K562 (cell line): Measurements from ENCODE around the gene SFXN5. TPM values are rescaled to one million over a fixed set of nuclear protein-coding genes. Genes with fewer than 3 reads are reported as not detected.
A peak's percentile ranks its signal among the peaks of the same experiment; 100 is the strongest.

Source experiments
- ARID2 ChIP-seq: fragments of 450-650 bp; IDR thresholded peaks from 2 replicates; pipeline ENCODE4 v1.6.1; 2017; ENCODE audit warnings: antibody characterized with exemption, mild to moderate bottlenecking
- CTBP1 ChIP-seq: fragments of 450-650 bp; IDR thresholded peaks from 2 replicates; pipeline ENCODE4 v1.6.1; 2016; ENCODE audit warnings: borderline replicate concordance
- CTCF ChIP-seq, 3 experiments: IDR thresholded peaks in 2 of 3; conservative IDR thresholded peaks in 1 of 3; 2 replicates each; pipeline ENCODE4 v1.5.1; 2011 to 2012; ENCODE audit warnings: low read length in 3 of 3, mild to moderate bottlenecking in 3 of 3, control low read depth in 2 of 3, improper control_type of control experiment in 1 of 3, inconsistent platforms in 1 of 3, low read depth in 1 of 3, mixed read lengths in 1 of 3, moderate library complexity in 1 of 3; ENCODE audit not compliant: insufficient read depth in 2 of 3
- DEAF1 ChIP-seq: fragments of 450-650 bp; formaldehyde crosslinking; IDR thresholded peaks from 2 replicates; pipeline ENCODE4 v1.4.0; 2020; ENCODE audit warnings: mild to moderate bottlenecking, moderate library complexity
- KLF16 ChIP-seq: IDR thresholded peaks from 2 replicates; pipeline ENCODE4 v1.6.1; 2016; ENCODE audit warnings: antibody characterized with exemption
- MCM5 ChIP-seq: fragments of 450-650 bp; IDR thresholded peaks from 2 replicates; pipeline ENCODE4 v1.6.1; 2016; ENCODE audit warnings: low read depth
- NR2C1 ChIP-seq, 2 experiments: fragments of 450-650 bp; IDR thresholded peaks; 2 replicates each; pipeline ENCODE4 v1.6.1; 2017; ENCODE audit warnings: mild to moderate bottlenecking in 2 of 2, antibody characterized with exemption in 1 of 2, inconsistent platforms in 1 of 2, missing compliant biosample characterization in 1 of 2, missing genetic modification characterization in 1 of 2
- RAD21 ChIP-seq, 2 experiments: fragments of 250-450 bp in 1 of 2; fragments of 450-650 bp in 1 of 2; sonication (Bioruptor Pico) in 1 of 2; formaldehyde crosslinking in 1 of 2; IDR thresholded peaks in 1 of 2; conservative IDR thresholded peaks in 1 of 2; 2 replicates each; pipeline versions ENCODE4 v1.4.0 to v1.8.0; 2020 to 2022; ENCODE audit warnings: mild to moderate bottlenecking in 2 of 2, moderate library complexity in 1 of 2
- REST ChIP-seq, 2 experiments: fragments of 450-650 bp; formaldehyde crosslinking in 1 of 2; IDR thresholded peaks; 2 replicates each; pipeline versions ENCODE4 v1.4.0 to v1.6.1; 2014 to 2020; ENCODE audit warnings: mild to moderate bottlenecking in 2 of 2, borderline replicate concordance in 1 of 2, low read depth in 1 of 2
- RFX1 ChIP-seq: fragments of 450-650 bp; IDR thresholded peaks from 2 replicates; pipeline ENCODE4 v1.6.1; 2016; ENCODE audit warnings: mild to moderate bottlenecking, moderate library complexity
- SMC3 ChIP-seq: conservative IDR thresholded peaks from 2 replicates; pipeline ENCODE4 v1.6.1; 2011; ENCODE audit warnings: low read depth, low read length, improper control_type of control experiment; ENCODE audit not compliant: insufficient read depth
- TCF15 ChIP-seq: fragments of 250-450 bp; sonication (Bioruptor Pico); IDR thresholded peaks from 2 replicates; pipeline ENCODE4 v1.8.0; 2022; ENCODE audit warnings: moderate library complexity, mild to moderate bottlenecking, inconsistent platforms
- VEZF1 ChIP-seq: fragments of 200-800 bp; sonication (Bioruptor generic); IDR thresholded peaks from 2 replicates; pipeline ENCODE4 v1.6.1; 2017; ENCODE audit warnings: missing genetic modification characterization, missing compliant biosample characterization
- polyA plus RNA-seq, 8 experiments: library from polyadenylated mRNA; depleted of rRNA in 4 of 8; stranded (reverse) in 5 of 8; unstranded in 3 of 8; fragments of >200 nt; fragmentation: Nextera tagmentation in 2 of 8; fragmentation: Illumina TruSeq in 1 of 8; extraction: Ambion mirVana in 2 of 8; extraction: Trizol in 1 of 8; gene quantifications; 2 replicates each; pipeline versions ENCODE4 v1.2.1 to v1.2.3, GENCODE V29; 2011 to 2014; ENCODE audit warnings: inconsistent platforms in 1 of 8, missing spikeins in 1 of 8
- total RNA-seq, 7 experiments: library from RNA; depleted of rRNA in 6 of 7; stranded (reverse); fragments of >200 nt in 6 of 7; fragmentation: Illumina TruSeq in 2 of 7; extraction: Trizol in 2 of 7; gene quantifications; 2 replicates each; pipeline versions ENCODE4 v1.2.1 to v1.2.3, GENCODE V29; 2011 to 2021; ENCODE audit warnings: low replicate concordance in 1 of 7

SFXN5 gene
- total and polyA plus RNA-seq, 9 of the 15 experiments (the other 6 are each of a cell fraction or from before 2014, with no cell fraction given): 8.3 to 22.6 (median 16.0) TPM

GRCh38 chr2:73085691-73086090, 14.2 kb upstream of the SFXN5 start (continued):
- TF ChIP-seq CTCF (IDR thresholded peaks at IDR 0.05 in 2 of 3, conservative IDR thresholded peaks at IDR 0.05 in 1 of 3; ENCODE audit: insufficient read depth in 2 of 3, low read depth in 1 of 3, low read length in 3 of 3): peak; percentile 91 to 94 (median 93)
- TF ChIP-seq KLF16: peak; percentile 40
- no peak for TF ChIP-seq RFX1
- peak; percentile 87 for TF ChIP-seq ARID2
- TF ChIP-seq REST (IDR thresholded peaks at IDR 0.05; ENCODE audit: borderline replicate concordance): peak; percentile 89
- TF ChIP-seq REST (CRISPR knock-in tag; IDR thresholded peaks at IDR 0.05; ENCODE audit: low read depth): no peak
- TF ChIP-seq CTBP1: peak; percentile 19; the same call in 1 of the 2 replicates
- TF ChIP-seq RAD21 (CRISPR knock-in tag; conservative IDR thresholded peaks at IDR 0.05 in 1 of 2, IDR thresholded peaks at IDR 0.05 in 1 of 2): peak; percentile 95
- peak; percentile 17; the same call in 1 of the 2 replicates for TF ChIP-seq VEZF1 (CRISPR knock-in tag)
- TF ChIP-seq NR2C1 (IDR thresholded peaks at IDR 0.05): no peak
- no peak for TF ChIP-seq NR2C1 (tag; IDR thresholded peaks at IDR 0.05)
- peak; percentile 96 for TF ChIP-seq SMC3
- no peak for TF ChIP-seq MCM5
- peak; percentile 94 for TF ChIP-seq DEAF1 (CRISPR knock-in tag)
- no peak for TF ChIP-seq TCF15 (CRISPR knock-in tag)
